Endothelial cell of umbilical vein (primary cell): ENCODE data around the gene P4HA3. TPM values are rescaled to one million over a fixed set of nuclear protein-coding genes. Genes with fewer than 3 reads are reported as not detected.

Experiments
- BruUV-seq: library from RNA; stranded (reverse); fragments of 400-500 nt; replicated peaks from 2 replicates; lab custom pipeline; 2021; lab: Mats Ljungman, UMichigan
- CTCF ChIA-PET: fragments of 300-600, 350-600 bp; sonication (Branson Sonifier 250); formaldehyde crosslinking; loops from one replicate; lab custom pipeline; 2021; ENCODE audit warnings: antibody characterized with exemption, inconsistent platforms; lab: Charles Lee
- POLR2A ChIA-PET: fragments of 300-600, 350-600 bp; sonication (Branson Sonifier 250); formaldehyde crosslinking; loops from one replicate; lab custom pipeline; 2021; ENCODE audit warnings: antibody characterized with exemption, inconsistent platforms; lab: Charles Lee
- DNase-seq: peaks from one replicate; pipeline ENCODE4 v3.0.0-alpha.2; 2011; ENCODE audit warnings: low read depth, low spot score
- FAIRE-seq: peaks from 2 replicates; lab custom pipeline; 2011; peaks lifted over from hg19 to GRCh38; lab: Jason Lieb, UNC
- H2AFZ ChIP-seq: 2 replicates; pipeline ENCODE4 v1.6.0; 2012; ENCODE audit warnings: low read depth, low read length, control low read depth, inconsistent platforms
- H3K27ac ChIP-seq: 2 replicates; pipeline ENCODE4 v1.5.1; 2011; ENCODE audit warnings: low read depth, mild to moderate bottlenecking, control low read depth, low read length, moderate library complexity; ENCODE audit not compliant: insufficient read depth
- H3K27me3 ChIP-seq, 2 experiments: 2 replicates each; pipeline versions ENCODE4 v1.6.0 to v1.6.1; 2011; ENCODE audit warnings: low read length in 2 of 2, mixed read lengths in 1 of 2; ENCODE audit not compliant: control insufficient read depth in 2 of 2, insufficient read depth in 2 of 2
- H3K36me3 ChIP-seq, 2 experiments: 2 replicates in 1 of 2; 3 replicates in 1 of 2; pipeline ENCODE4 v1.5.1; 2011; ENCODE audit warnings: low read length in 2 of 2, mild to moderate bottlenecking in 1 of 2, moderate library complexity in 1 of 2; ENCODE audit not compliant: control insufficient read depth in 2 of 2, insufficient read depth in 2 of 2; ENCODE audit errors: extremely low read depth in 1 of 2
- H3K4me1 ChIP-seq: 3 replicates; pipeline ENCODE4 v1.5.1; 2011; ENCODE audit warnings: mild to moderate bottlenecking, low read length; ENCODE audit not compliant: control insufficient read depth, insufficient read depth; ENCODE audit errors: extremely low read depth
- H3K4me2 ChIP-seq: 2 replicates; pipeline ENCODE4 v1.6.1; 2011; ENCODE audit warnings: low read length, control low read depth, mixed read lengths; ENCODE audit not compliant: insufficient read depth
- H3K4me3 ChIP-seq, 3 experiments: fragments of 200-600 bp in 1 of 3; sonication (generic), shearing (Covaris generic) in 1 of 3; replicated peaks in 1 of 3; 2 replicates each; pipeline ENCODE4 v1.5.1; 2011 to 2016; ENCODE audit warnings: control low read depth in 3 of 3, low read length in 3 of 3, mild to moderate bottlenecking in 2 of 3, inconsistent platforms in 1 of 3, low read depth in 1 of 3, moderate library complexity in 1 of 3; ENCODE audit not compliant: insufficient read depth in 1 of 3
- H3K79me2 ChIP-seq: 2 replicates; pipeline ENCODE4 v1.6.0; 2012; ENCODE audit warnings: low read length, inconsistent platforms; ENCODE audit not compliant: control insufficient read depth, insufficient read depth
- H3K9ac ChIP-seq: replicated peaks from 2 replicates; pipeline ENCODE3; 2011; ENCODE audit warnings: low read length, control low read depth; ENCODE audit not compliant: insufficient read depth; ENCODE audit errors: extremely low read depth
- H3K9me1 ChIP-seq: replicated peaks from 3 replicates; pipeline ENCODE4 v1.6.0; 2011; ENCODE audit warnings: mild to moderate bottlenecking, low read length; ENCODE audit not compliant: control insufficient read depth, insufficient read depth; ENCODE audit errors: extremely low read depth
- H3K9me3 ChIP-seq: replicated peaks from 2 replicates; pipeline ENCODE4 v1.5.1; 2012; ENCODE audit warnings: low read length, inconsistent platforms; ENCODE audit not compliant: control insufficient read depth, insufficient read depth
- H4K20me1 ChIP-seq: replicated peaks from 2 replicates; pipeline ENCODE3; 2011; ENCODE audit warnings: mild to moderate bottlenecking, low read length; ENCODE audit not compliant: control insufficient read depth, insufficient read depth; ENCODE audit errors: extremely low read depth
- EZH2 ChIP-seq: IDR thresholded peaks from 2 replicates; pipeline ENCODE4 v1.6.1; 2012; ENCODE audit warnings: borderline replicate concordance, low read depth, mild to moderate bottlenecking, moderate library complexity, low read length, inconsistent platforms; ENCODE audit not compliant: severe bottlenecking
- FOS ChIP-seq: IDR thresholded peaks from 2 replicates; pipeline ENCODE4 v1.6.1; 2011; ENCODE audit warnings: mild to moderate bottlenecking, low read length, moderate library complexity, borderline replicate concordance; ENCODE audit not compliant: insufficient read depth
- GATA2 ChIP-seq: IDR thresholded peaks from 2 replicates; pipeline ENCODE4 v1.7.0; 2011; ENCODE audit warnings: low read depth, mild to moderate bottlenecking, moderate library complexity, mixed read lengths, low read length; ENCODE audit not compliant: insufficient read length, insufficient read depth
- JUN ChIP-seq: IDR thresholded peaks from 2 replicates; pipeline ENCODE4 v1.6.1; 2011; ENCODE audit warnings: borderline replicate concordance, low read depth; ENCODE audit not compliant: insufficient read length, insufficient read depth
- MAX ChIP-seq: IDR thresholded peaks from 2 replicates; pipeline ENCODE4 v1.6.1; 2011; ENCODE audit not compliant: insufficient read depth, insufficient read length
- MYC ChIP-seq: IDR thresholded peaks from one replicate; pipeline ENCODE4 v1.6.1; 2011; ENCODE audit warnings: mild to moderate bottlenecking, low read depth, low read length
- POLR2A ChIP-seq: IDR thresholded peaks from 2 replicates; pipeline ENCODE4 v1.6.1; 2012; ENCODE audit warnings: low read depth, mild to moderate bottlenecking, control low read depth, low read length
- POLR2AphosphoS5 ChIP-seq: IDR thresholded peaks from 2 replicates; pipeline ENCODE4 v1.6.1; 2012; ENCODE audit warnings: low read depth, mild to moderate bottlenecking, control low read depth, low read length, moderate library complexity; ENCODE audit not compliant: insufficient read depth
- dilution Hi-C: fragments of 300-500 bp; cut with MboI; formaldehyde crosslinking; loops from one replicate; pipeline ENCODE4 v1.15.0; 2019; ENCODE audit warnings: low sequenced_read_pairs; ENCODE audit not compliant: extremely low pct_ligation_motif_present
- intact Hi-C: fragments of 100-400 bp; cut with micrococcal nuclease; formaldehyde crosslinking; loops from one replicate; pipeline ENCODE4 v1.10.0; 2022
- polyA plus RNA-seq, 4 experiments: library from polyadenylated mRNA; depleted of rRNA in 3 of 4; stranded (reverse) in 3 of 4; unstranded in 1 of 4; fragments of >200 nt; gene quantifications; 2 replicates each; pipeline versions ENCODE4 v1.2.1 to v1.2.3, GENCODE V29; 2011 to 2012; ENCODE audit warnings: missing spikeins in 1 of 4
- total RNA-seq: library from RNA; stranded (reverse); gene quantifications from 2 replicates; pipeline ENCODE4 v1.2.3, GENCODE V29; 2021
- TF ChIP-seq, protein P1 (sequence below), 2 donors: IDR thresholded peaks; 1 replicate in 1 of 2; 2 replicates in 1 of 2; pipeline ENCODE4 v1.5.1; 2011; ENCODE audit warnings: low read length in 2 of 2, mild to moderate bottlenecking in 2 of 2, moderate library complexity in 2 of 2, control low read depth in 1 of 2, inconsistent platforms in 1 of 2, low read depth in 1 of 2; ENCODE audit not compliant: insufficient read depth in 1 of 2; ENCODE audit errors: extremely low read depth in 1 of 2

The P4HA3 gene
- total and polyA plus RNA-seq, 2 donors (not counting 3 experiments of a cell fraction or from before 2014, with no cell fraction given) = 26.9 to 40.0 TPM

DNA sequence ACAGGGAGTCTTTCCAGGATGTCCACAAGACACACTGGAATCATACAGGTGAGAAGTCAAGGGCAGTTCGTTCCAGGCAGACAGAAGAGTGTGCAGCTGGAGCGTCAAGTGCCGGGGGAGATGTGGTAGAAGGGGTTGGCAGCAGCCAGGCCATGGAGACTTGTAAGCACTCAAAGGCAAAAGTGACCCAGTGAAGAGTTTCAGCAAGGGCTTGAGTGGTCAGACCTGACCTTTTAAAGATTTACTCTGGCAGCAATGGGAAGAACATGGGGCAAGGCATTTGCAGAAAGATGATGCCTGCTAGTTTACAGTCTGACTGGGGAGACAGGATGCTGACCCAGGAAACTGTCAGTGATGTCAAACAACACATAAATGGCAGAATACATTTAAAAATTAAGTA, 29.0 kb downstream of the P4HA3 start:
- no TSS peak for BruUV-seq
- Histone ChIP-seq H3K36me3 (peaks cover 0 to 12% of the 10 kb centered on the region in 2 experiments), H3K9me1 (no peaks in the 10 kb centered on the region), H3K4me3 (no peak overlapping the region), H3K4me1 (no peaks in the 10 kb centered on the region), H3K9me3 (no peaks in the 10 kb centered on the region), H3K4me2 (no peak overlapping the region), H2AFZ (no peak overlapping the region), H3K27me3 (no peaks in the 10 kb centered on the region), H3K79me2 (no peaks in the 10 kb centered on the region), H3K27ac (no peak overlapping the region), H4K20me1 (no peaks in the 10 kb centered on the region), H3K9ac (no peak overlapping the region)
- TF ChIP-seq, protein P1, sequence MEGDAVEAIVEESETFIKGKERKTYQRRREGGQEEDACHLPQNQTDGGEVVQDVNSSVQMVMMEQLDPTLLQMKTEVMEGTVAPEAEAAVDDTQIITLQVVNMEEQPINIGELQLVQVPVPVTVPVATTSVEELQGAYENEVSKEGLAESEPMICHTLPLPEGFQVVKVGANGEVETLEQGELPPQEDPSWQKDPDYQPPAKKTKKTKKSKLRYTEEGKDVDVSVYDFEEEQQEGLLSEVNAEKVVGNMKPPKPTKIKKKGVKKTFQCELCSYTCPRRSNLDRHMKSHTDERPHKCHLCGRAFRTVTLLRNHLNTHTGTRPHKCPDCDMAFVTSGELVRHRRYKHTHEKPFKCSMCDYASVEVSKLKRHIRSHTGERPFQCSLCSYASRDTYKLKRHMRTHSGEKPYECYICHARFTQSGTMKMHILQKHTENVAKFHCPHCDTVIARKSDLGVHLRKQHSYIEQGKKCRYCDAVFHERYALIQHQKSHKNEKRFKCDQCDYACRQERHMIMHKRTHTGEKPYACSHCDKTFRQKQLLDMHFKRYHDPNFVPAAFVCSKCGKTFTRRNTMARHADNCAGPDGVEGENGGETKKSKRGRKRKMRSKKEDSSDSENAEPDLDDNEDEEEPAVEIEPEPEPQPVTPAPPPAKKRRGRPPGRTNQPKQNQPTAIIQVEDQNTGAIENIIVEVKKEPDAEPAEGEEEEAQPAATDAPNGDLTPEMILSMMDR (IDR thresholded peaks at IDR 0.05; ENCODE audit: extremely low read depth in 1 of 2, insufficient read depth in 1 of 2, low read depth in 1 of 2, low read length in 2 of 2) = no peak
- TF ChIP-seq EZH2 (no peak), GATA2 (no peak), JUN (no peak)
- dilution Hi-C loops = no loop called here
- DNase-seq = no peak
- FAIRE-seq = no peak
- POLR2A ChIA-PET = no interaction called here
- intact Hi-C loops = no loop called here
- CTCF ChIA-PET = no interaction called here

DNA sequence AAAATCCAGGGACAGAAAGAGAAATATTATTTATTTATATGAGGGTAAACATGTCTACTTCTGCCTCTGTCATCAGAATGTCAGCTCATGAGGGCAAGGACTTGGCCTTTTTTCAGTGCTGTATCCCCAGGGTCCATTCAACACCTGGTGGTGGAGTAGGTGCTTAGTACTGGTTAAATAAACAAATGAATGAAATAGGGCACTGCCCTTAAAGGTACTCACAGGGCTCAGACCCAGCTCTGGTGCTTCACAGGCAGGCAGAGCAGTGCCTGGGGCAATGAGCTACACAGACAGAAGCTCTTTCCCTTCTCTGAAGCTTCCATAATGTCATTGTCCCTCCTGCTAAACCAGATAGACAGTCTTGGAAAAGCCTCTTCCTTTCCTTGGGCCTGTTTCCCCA, 30.9 kb downstream of the P4HA3 start:
- no peaks in the 10 kb centered on the region for H3K27me3 ChIP-seq
- FAIRE-seq = no peak
- peaks cover 0 to 8% of the 10 kb centered on the region in 2 experiments for H3K36me3 ChIP-seq
- no peak overlapping the region for H3K9ac ChIP-seq
- H3K9me3 ChIP-seq = no peaks in the 10 kb centered on the region
- TF ChIP-seq GATA2 (no peak), MAX (no peak), POLR2AphosphoS5 (no peak), MYC (no peak), JUN (no peak), FOS (no peak), EZH2 (no peak), POLR2A (no peak)
- TF ChIP-seq, protein P1 (IDR thresholded peaks at IDR 0.05; ENCODE audit: extremely low read depth in 1 of 2, insufficient read depth in 1 of 2, low read depth in 1 of 2, low read length in 2 of 2) = no peak
- no peak overlapping the region for H3K27ac ChIP-seq
- H3K79me2 ChIP-seq = no peaks in the 10 kb centered on the region
- no peaks in the 10 kb centered on the region for H3K4me1 ChIP-seq
- ChIA-PET CTCF (no interaction called here), POLR2A (no interaction called here)
- no peaks in the 10 kb centered on the region for H3K9me1 ChIP-seq
- H3K4me3 ChIP-seq = no peak overlapping the region
- BruUV-seq = no TSS peak
- dilution Hi-C loops = no loop called here
- H2AFZ ChIP-seq = no peak overlapping the region
- intact Hi-C loops = no loop called here
- H4K20me1 ChIP-seq = no peaks in the 10 kb centered on the region
- H3K4me2 ChIP-seq = no peak overlapping the region
- no peak for DNase-seq
